ENCODE measurements around the gene CYBRD1.

DNA sequence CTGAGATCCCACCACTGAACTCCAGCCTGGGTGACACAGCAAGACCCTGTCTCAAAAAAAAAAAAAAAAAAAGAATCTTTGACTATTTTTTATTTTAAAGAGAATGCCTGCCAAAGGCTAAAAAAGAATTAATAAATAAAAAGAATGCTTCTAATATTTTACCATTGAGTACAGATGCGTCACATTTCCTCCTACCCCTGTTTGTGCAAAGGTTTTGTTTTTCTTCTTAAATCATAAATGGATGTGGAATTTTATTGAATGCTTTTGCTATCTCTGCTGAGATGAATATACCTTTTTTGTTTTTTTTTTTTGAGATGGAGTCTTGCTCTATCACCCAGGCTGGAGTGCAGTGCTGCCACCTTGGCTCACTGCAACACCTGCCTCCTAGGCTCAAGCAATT, 22.8 kb downstream of the CYBRD1 start:
- TF ChIP-seq, protein P1, sequence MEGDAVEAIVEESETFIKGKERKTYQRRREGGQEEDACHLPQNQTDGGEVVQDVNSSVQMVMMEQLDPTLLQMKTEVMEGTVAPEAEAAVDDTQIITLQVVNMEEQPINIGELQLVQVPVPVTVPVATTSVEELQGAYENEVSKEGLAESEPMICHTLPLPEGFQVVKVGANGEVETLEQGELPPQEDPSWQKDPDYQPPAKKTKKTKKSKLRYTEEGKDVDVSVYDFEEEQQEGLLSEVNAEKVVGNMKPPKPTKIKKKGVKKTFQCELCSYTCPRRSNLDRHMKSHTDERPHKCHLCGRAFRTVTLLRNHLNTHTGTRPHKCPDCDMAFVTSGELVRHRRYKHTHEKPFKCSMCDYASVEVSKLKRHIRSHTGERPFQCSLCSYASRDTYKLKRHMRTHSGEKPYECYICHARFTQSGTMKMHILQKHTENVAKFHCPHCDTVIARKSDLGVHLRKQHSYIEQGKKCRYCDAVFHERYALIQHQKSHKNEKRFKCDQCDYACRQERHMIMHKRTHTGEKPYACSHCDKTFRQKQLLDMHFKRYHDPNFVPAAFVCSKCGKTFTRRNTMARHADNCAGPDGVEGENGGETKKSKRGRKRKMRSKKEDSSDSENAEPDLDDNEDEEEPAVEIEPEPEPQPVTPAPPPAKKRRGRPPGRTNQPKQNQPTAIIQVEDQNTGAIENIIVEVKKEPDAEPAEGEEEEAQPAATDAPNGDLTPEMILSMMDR (IDR thresholded peaks at IDR 0.05; ENCODE audit: insufficient read depth, low read length) = no peak
- TF ChIP-seq POLR2AphosphoS5 (IDR thresholded peaks at IDR 0.05; ENCODE audit: low read depth) = no peak

Data from HL-60 (cell line).